Panc1 (cell line): Measurements from ENCODE around the gene MAML3.

Experiments used
- POLR2AphosphoS5 ChIP-seq: IDR thresholded peaks from 2 replicates; pipeline ENCODE4 v1.6.1; 2012; ENCODE audit warnings: mild to moderate bottlenecking, low read depth, low read length, moderate library complexity
- SIN3A ChIP-seq: IDR thresholded peaks from 2 replicates; pipeline ENCODE4 v1.6.1; 2012; ENCODE audit warnings: low read depth, mild to moderate bottlenecking, low read length, moderate library complexity, borderline replicate concordance; ENCODE audit not compliant: insufficient read depth
- TCF7L2 ChIP-seq: IDR thresholded peaks from 2 replicates; pipeline ENCODE4 v1.6.1; 2011; ENCODE audit warnings: mild to moderate bottlenecking, low read depth, low read length, inconsistent platforms
- TF ChIP-seq, protein P1 (sequence below): fragments of 450-650 bp; IDR thresholded peaks from 2 replicates; pipeline ENCODE4 v1.5.1; 2017; ENCODE audit warnings: mild to moderate bottlenecking
- TF ChIP-seq, protein P2 (sequence below), 2 experiments: IDR thresholded peaks; 2 replicates each; pipeline ENCODE4 v1.6.1; 2011 to 2012; ENCODE audit warnings: low read depth in 2 of 2, control low read depth in 1 of 2, low read length in 1 of 2, mild to moderate bottlenecking in 1 of 2, moderate library complexity in 1 of 2; ENCODE audit not compliant: insufficient read depth in 1 of 2

DNA sequence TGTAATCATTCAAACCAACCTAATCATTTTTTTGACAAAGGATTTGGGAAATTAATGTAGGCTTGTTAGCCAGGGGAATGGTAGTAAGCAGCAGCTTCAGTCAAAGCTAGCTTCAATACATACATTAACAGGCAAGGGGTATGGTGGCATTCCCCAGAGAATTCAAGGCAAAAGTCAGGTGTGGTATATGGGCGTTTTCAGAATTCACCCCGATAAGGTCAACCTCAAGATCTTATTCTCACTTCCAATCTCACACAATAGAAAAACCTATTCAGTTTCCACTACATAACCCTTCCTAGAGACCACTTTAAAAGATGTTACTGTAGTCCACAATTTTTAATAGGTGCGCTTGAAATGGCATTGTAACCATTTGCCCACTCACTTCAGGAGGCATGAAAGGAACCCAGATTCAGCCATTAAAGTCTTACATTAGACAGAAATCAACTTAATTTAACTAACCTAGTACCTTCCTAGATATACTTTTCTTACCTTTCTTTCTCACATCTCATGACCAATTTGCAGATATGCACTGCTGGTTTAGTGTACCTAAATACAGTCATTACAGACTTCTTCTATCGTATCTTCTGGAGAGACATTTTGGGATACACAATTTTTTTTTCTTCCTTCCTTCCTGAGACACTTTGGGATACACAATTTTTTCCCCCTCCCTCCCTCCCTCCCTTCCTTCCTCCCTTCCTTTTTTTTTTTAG, 34.9 kb downstream of the MAML3 start:
- TF ChIP-seq, protein P1, sequence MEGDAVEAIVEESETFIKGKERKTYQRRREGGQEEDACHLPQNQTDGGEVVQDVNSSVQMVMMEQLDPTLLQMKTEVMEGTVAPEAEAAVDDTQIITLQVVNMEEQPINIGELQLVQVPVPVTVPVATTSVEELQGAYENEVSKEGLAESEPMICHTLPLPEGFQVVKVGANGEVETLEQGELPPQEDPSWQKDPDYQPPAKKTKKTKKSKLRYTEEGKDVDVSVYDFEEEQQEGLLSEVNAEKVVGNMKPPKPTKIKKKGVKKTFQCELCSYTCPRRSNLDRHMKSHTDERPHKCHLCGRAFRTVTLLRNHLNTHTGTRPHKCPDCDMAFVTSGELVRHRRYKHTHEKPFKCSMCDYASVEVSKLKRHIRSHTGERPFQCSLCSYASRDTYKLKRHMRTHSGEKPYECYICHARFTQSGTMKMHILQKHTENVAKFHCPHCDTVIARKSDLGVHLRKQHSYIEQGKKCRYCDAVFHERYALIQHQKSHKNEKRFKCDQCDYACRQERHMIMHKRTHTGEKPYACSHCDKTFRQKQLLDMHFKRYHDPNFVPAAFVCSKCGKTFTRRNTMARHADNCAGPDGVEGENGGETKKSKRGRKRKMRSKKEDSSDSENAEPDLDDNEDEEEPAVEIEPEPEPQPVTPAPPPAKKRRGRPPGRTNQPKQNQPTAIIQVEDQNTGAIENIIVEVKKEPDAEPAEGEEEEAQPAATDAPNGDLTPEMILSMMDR = no peak
- TF ChIP-seq, protein P2, sequence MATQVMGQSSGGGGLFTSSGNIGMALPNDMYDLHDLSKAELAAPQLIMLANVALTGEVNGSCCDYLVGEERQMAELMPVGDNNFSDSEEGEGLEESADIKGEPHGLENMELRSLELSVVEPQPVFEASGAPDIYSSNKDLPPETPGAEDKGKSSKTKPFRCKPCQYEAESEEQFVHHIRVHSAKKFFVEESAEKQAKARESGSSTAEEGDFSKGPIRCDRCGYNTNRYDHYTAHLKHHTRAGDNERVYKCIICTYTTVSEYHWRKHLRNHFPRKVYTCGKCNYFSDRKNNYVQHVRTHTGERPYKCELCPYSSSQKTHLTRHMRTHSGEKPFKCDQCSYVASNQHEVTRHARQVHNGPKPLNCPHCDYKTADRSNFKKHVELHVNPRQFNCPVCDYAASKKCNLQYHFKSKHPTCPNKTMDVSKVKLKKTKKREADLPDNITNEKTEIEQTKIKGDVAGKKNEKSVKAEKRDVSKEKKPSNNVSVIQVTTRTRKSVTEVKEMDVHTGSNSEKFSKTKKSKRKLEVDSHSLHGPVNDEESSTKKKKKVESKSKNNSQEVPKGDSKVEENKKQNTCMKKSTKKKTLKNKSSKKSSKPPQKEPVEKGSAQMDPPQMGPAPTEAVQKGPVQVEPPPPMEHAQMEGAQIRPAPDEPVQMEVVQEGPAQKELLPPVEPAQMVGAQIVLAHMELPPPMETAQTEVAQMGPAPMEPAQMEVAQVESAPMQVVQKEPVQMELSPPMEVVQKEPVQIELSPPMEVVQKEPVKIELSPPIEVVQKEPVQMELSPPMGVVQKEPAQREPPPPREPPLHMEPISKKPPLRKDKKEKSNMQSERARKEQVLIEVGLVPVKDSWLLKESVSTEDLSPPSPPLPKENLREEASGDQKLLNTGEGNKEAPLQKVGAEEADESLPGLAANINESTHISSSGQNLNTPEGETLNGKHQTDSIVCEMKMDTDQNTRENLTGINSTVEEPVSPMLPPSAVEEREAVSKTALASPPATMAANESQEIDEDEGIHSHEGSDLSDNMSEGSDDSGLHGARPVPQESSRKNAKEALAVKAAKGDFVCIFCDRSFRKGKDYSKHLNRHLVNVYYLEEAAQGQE (IDR thresholded peaks at IDR 0.05; ENCODE audit: insufficient read depth in 1 of 2, low read depth in 2 of 2, low read length in 1 of 2) = no peak
- TF ChIP-seq POLR2AphosphoS5 (no peak), TCF7L2 (no peak), SIN3A (no peak)
